Ecto neural progenitor cell (in vitro differentiated cells): ENCODE data around the gene AURKA.
A peak's percentile ranks its signal among the peaks of the same experiment; 100 is the strongest.

Experiments
- DNase-seq: peaks from one replicate; pipeline ENCODE4 v3.0.0-alpha.2; 2018; ENCODE audit warnings: low spot score

The AURKA gene

DNA sequence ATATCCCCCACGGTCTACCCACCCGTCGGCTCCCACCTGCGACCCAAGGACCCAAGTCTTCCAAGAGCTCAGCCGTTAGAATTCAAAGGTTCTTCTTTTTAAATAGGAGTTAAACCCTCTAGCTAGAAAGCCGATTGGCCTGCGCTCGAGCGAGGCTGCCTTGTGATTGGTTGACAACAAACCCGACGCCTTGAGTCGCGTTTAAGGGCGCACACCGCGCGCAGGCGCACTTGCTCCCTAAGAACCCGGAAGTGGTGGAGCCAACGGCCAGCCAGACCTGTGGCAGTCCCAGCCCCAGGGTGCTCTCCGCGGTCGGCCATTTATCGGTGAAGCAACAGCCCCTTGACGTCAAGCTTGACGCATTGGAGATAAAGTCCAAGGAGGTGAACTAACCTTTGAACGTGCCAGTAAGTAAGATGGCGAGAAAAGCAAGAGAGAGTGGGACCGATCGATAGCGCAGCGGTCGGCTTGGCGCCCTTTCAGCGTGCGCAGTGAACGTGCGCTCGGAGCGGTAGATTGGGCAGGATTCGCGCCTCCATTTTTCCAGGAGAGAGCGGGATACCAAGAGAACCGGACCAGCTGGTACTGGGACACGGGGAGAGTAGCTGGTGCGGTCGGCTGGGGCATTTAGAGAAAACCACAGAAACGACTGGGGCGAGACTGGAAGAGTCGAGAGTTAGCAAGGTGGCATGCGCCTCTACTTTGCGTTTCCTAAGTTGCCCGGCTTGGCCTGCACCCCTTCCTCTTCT, at the start of gene AURKA, which contains the start of gene CSTF1:
TSS of gene AURKA (minus strand) at position 84 of the 749 bp plus-strand sequence. CDS start 4,018 bp downstream, outside the sequence.
TSS of gene CSTF1 (plus strand) at position 514 of the 749 bp plus-strand sequence. CDS start 2,908 bp downstream, outside the sequence.
- DNase-seq, result peak; percentile 98

DNA sequence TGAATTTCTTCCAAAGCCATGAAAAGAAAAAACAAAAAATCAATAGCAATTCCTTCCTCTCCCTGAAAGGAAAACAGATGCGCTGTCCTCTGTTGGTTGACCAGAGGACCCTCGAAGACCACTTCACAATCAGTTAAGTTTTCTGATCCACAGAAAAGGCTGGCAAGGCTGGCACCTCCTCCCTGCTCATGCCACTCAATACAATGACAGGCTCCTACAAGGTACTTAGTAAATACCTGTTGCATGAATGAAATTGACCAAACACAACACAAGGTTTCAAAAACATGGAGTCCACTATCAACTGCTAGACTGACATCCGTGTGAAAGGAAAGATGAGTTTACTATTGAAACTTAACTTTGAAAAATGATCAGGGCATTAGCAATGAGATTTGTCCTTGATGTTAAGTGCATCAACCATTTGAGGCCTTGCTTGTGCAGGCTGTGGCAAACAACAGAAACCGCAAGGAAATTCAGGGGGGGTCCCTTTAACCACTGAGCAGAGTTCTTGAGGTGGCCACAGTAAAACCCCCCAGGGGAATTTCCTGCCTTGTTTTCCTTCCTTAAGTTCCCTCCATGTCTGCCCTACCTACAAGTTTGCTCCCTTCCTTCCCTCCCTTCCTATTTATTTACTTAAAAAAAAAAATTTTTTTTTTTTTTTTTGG, 48.5 kb upstream of the AURKA start:
- DNase-seq, result no peak

DNA sequence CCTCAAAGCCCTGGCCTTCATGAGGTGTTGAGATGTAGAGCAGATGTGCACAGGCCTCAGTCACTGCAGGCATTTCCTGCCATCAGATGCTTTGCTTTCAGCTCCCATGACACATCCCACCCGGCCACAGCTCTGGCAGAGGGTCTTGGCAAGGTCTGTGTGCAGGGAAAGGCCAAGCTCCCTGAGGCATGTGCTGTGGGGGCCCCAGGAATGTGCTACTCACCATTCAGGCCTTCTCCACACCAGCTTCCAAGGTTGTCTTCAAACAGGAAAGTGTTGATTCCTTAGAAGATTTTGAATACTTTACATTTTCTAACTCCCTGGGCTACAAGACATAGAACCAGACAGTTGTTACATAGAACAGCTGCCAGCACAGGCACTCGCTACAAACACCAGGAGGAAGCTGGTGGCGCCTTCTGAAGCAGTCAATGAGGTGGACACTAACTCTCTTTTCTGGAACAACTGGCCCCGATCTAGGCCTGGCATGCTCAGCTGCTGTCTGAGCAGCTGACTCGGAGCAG, 47.8 kb upstream of the AURKA start:
- DNase-seq, result no peak

DNA sequence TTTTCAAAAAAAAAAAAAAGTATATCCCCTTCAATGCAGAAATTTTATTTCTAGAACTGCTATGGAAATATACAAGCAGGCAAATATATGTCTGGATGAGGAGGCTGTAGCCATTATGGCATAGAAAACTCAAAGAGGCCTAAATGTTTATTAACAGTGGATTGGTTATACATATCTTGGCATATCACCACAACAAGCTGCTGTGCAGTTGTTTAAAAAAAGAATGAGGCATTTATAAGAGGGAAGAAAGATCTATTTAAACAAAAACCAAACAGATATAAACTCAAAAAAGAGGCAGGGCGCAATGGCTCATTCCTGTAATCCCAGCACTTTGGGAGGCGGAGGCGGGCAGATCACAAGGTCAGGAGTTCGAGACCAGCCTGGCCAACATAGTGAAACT, 46.3 kb upstream of the AURKA start:
- no peak for DNase-seq

DNA sequence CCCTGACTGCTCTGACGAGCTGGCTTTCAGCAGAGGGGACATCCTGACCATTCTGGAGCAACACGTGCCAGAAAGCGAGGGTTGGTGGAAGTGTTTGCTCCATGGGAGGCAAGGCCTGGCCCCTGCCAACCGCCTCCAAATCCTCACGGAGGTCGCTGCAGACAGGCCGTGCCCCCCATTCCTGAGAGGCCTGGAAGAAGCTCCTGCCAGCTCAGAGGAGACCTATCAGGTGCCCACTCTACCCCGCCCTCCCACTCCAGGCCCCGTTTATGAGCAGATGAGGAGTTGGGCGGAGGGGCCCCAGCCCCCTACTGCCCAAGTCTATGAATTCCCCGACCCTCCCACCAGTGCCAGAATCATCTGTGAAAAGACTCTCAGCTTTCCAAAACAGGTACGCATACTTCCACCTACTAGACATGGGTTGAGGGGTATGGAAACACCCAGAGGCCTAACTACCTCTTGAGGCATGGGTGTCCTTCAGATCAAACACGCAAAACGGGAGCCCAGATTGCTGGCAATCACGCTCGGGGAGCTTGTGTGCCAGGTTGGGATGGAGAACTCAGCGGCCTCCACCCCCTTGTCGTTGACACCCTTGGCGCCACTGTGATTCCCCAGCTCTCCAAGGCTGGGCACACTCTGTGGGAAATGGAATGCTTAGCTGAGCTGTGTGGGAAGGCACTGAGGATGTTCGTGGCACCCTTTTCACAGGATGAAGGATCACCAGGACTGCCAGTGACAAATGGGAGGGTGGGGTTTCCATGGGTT, 45.4 kb upstream of the AURKA start:
- DNase-seq, result no peak

DNA sequence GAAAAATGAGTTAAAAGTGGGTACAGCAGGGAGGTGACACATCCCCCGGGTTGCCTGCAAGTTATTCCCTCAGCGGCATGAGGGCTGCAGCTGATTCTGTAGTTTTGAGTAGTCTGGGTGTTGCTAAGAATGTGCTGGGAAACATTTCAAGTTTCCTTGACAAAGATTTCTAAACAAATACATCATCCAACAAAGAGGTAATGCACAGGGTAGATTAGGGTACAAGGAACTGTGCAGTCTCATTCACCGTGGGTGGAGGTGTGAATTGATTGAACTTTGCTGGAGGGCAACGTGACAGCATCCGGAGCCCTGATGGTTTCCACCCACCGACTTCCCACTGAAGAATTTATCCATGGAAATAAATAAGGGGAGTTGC, 41.9 kb upstream of the AURKA start:
- DNase-seq, result no peak

DNA sequence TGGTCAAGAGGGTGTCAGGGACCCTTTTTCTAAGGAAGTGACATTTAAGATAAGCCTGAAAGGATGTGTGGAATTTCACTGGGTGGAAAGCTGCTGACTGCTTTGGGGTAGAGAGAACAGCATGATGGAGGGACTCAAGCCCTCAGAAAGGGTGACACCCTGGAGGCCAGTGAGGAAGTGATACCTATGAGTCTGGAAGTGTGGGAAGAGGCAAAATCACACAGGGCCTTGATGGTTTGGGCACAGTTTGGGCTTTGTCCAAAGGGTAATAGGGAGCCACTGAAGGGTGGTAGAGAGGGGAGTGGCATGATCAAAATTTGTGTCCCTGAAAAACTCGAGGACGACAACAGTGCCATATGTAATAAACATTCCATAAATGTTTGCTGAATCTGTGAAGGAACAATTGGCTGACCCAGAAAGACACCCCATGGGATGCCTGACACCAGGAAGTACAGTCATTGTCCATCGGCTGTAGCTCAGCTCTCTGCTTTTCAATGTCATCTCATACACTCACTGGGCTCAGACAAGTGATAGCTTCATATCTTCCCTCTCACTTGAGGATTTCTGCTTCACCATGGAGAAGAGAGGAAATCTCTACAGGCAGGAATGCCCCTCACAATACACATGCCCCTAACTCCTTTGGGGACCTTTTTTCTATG, 41.3 kb upstream of the AURKA start:
- no peak for DNase-seq

DNA sequence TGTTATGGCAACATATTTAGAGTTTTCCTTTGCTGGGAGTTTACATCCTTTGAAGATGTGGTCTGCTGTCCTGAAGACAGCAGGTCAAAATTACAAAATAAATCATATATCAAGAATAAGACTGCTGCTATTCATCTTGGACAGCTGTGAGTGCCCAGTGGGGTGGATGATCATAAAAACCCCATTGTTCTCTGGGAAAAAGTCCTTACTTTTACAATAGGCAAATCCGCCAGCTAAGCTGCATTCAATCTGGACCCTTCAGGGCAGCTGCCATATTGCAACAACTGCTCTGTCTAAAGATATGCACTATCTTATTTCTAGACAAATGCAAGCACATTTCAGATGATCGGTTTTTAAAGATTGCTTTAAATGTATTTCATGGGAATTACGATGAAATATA, 39.5 kb upstream of the AURKA start:
- DNase-seq, result no peak

DNA sequence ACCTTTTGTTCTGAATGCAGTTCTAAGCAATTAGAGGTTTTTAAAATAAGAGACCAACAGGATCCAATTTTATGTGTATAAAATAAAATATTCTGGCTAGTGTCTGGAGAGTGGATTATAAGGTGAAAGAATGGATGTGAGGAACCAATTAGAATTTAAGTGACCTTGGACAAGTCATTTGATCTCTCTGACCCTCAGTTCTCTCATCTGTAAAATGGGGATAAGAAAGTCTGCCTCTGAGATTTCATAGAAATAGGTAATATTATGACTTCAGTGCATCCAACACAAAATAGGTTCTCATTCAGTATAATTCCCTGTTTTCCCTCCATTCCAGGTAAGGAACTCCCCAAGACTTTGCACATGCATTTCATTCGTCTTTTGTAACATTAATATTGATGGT, 38.9 kb upstream of the AURKA start:
- no peak for DNase-seq

DNA sequence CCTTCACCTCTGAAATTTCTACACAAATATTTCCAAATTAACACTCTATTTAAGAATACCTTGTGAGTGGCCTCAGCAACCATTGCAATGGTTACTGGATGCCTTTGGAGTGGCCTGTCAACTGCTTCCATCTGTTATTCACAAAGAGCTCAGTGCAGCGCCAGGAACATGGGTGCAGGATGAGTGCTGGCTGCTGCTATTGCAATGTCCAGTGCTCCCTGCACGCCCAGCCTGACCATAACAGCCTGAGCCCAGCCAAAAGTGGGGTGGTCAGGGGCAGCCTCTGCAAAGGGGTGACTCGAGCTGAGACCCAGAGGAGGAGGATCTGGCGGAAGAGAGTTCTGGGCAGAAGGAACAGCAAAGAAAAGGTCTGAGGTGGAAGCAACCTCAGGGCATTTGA, 38.4 kb upstream of the AURKA start:
- peak; percentile 31 for DNase-seq

DNA sequence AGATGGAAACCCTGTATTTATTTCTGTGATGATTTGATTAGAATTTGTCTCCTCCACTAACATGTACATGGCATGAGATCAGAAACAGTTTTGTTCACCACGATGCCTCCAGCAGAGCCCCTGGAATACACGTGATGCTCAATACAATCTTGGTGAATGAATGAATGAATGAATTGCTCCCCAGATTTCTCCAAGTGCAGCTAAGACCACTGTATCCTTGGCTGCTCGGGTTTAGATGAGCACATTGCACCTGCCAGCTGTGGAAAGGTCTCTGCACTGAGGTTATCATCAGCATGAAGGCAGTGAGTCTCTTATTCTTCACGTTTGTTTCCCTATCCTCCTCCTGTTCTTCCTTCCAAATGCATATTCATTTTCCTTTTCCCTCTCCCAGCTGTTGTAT, 37.9 kb upstream of the AURKA start:
- DNase-seq, result no peak

DNA sequence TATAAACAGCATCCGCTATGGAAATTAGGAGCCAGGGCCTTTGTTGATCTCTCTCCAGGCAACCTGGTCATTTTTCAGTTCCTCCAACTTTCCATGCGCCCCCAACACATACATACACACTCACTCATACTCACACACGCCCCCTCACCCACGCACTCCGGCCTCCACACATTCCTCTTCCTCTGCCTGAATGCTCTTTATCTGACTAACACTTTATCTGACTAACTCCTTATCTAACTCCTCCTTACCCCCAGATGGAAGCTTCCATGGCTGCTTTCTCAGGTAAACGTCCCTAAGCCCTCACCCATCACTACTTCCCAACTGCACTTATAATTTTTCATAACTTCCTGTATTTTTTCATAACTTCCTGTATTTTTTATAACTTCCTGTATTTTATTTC, 37.5 kb upstream of the AURKA start:
- no peak for DNase-seq

DNA sequence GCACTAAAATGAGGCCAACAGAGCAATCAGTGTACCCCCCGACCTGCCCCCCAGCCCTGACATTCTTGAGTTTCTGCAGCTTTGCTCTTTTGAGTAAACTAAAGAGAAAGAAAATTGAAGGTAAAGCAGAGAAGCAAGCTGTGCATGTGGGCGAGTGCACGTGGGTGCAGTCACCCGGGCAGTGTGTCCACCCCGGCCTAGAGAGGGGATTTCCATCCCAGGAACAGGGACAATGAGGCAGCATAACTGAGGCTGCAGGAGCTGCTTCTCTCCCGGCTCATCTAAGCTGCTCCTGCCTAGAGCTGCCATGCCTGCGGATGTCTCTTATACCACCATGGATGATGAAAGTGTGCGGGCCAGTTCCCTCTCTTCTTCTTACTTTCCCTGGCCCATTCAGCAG, 36.9 kb upstream of the AURKA start:
- DNase-seq, result peak; percentile 36

DNA sequence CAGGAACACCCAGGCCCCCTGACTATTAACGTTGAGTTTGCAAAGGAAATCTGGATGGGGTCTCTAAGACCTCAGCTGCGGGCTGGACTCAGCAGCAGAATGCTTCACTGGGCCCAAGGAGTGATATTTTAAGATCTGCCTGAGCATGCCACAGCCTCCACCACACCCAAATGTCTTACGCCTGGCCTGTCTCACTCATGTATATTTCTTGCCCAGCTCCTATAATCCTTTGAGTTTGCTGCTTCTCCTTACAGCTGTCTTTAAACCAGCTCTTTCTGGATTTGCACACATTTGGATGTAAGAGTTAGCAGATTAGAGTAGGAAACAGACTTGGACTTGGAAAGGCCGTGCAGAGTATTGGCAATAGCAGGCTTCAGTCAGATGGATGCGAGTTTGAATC, 36.4 kb upstream of the AURKA start:
- peak; percentile 18 for DNase-seq

DNA sequence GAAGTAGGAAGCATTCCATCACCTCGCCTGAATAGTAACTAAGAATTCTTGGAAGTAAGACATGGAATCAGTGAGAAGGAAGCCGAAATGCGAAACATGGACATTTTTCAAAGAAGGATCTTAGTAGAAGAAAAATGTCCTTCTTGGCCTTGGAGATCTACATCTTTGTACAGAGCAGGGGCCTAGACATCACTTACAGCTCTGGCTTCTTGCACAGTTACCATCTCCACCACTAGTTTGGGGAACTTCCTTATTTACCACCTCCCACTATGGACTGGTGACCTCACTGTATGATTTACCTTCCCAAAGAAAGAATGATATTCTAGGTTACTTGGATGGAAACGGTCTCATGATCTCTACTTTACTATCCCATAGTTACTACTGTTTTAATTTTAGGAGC, 35.8 kb upstream of the AURKA start:
- no peak for DNase-seq

DNA sequence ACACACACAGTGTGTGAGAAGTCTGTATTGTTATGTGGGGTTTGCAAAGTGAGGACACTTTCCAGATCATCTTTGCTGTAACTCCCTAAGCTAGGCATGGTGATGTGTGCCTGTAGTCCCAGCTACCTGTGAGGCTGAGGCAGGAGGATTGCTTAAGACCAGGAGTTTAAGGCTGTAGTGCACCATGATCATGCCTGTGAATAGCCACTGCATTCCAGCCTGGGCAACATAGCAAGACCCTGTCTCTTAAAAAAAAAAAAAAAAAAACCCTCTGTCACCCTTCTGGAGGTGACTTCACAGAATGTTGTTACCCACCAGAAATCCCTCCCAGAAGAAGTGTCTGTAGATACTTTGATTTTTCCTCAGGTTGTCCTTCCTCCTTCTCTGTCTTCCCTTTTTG, 34.9 kb upstream of the AURKA start:
- DNase-seq, result no peak

DNA sequence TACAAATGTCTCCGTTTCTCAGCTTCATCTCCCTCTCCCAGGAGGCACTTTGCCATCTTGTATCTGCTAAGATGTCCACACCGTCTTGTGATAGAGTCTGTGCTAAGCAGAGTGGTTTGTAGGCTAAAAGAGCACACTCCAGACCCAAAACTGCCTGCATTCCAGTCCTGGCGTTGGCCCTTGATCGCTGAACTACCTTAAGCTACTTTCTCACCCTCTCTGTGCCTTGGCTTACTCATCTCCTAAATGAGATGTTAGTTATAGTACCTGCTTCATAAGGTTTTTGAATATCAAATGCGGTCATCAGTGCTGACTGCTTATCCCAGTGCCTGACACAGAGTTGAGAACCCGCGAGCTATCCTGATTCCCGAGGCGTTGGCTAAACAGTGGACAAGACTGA, 34.0 kb upstream of the AURKA start:
- DNase-seq, result peak; percentile 21

DNA sequence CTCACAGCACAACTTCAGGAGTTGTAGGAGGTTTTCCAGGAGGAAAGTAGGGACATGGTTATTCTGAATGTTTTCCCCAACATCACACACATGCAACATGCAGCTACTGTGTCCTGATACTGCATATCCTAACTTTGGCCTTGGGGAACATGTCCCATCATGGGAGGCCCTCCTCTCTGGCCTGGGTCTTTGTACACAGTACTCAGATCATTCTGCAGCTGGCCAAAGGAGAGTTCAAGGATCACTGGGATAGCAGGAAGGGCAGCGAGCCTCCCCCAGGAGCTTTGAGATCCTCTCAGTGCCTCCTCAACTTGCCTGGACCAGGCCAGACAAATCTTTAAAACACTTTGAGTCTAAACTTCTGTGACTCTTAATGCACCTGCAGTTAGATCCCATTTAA, 32.9 kb upstream of the AURKA start:
- peak; percentile 12 for DNase-seq

DNA sequence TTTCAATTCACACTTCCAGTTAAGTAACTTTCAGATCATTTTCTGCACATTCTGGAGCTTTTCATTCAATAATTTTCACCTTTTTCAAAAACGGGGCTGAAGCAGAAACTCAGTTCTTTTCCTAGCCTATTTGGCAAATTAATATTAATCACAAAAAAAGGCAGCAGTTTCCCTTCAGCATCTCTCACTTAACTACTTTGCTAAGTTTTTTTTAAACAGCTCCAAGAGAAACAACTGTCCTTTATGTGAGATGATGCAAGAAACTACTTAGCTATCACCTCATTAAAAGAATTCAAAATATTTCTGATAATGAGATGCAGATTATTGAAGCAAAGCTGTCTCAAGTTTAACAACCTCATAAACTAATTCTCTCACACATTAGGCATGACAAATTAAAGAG, 31.9 kb upstream of the AURKA start:
- DNase-seq, result no peak

DNA sequence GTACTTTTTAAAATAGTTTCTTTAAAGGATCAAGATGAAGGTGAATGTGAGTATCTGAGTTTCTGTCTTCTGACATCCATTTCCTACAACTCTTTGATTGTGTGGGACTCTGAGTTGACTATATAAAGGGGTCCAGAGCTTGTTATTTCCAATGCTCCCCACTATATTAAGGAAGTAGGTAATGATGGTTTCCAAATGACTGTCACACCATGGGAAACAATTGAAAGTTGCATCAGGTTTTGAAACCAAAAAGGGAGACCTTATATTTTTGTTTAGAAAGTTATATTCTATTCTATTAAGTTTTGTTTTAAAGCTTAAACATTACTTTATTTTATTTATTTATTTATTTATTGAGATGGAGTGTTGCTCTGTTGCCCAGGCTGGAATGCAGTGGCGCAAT, 31.2 kb upstream of the AURKA start:
- no peak for DNase-seq

DNA sequence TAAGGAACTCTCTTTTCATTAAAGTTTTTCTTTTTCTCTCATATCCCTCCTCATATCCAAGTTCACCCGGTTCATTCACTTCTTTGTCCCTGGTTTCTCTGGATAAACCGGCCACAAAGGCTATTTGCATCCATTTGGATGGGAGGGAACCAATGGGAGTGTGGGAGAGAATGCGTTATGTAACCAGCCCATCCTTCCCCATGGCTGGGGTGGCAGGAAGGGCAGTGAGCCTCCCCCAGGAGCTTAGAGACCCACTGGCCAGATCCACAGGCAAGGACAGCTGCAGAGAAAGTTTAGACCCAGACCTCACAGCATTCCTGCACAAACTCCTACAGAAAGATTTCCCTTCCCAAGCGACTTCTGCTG, 30.8 kb upstream of the AURKA start:
- DNase-seq, result no peak

DNA sequence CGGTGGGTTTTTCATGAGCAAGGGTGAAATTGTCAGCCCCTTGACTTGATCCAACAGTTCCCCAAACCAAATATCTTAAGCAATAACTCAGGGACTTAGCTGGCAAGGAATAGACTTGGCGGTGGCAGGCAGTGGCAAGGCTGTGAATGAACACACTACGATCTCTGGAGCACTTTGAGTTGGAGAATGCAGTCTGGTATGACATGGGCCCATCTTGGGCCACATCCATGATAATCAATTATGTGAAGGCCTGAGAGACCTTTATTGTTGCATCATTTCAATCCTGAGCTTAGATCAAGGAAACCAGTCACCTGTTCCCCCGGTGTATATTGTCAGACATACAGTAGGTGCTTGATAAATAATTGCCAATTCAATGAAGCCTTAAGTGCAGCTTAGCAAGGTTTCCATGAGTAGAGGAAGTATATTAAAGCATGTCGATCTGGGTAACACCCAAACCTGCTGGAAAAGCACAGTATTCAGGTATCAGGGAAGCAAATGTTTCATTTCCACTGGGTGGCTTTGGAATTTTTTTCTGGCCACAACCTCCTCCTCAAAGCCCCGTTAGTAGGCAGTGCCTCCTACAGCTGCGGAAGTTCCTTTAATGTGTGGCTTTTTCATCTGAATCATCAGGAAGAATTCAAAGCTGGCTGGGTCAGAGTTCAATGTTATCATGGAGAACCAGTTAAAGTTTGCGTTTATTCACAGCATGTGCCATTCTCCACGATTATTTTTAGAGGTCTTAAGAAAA, 30.2 kb upstream of the AURKA start:
- no peak for DNase-seq
